GM12891 (cell line): ENCODE results near the gene PSMB4.

Experiments
- PAX5 ChIP-seq: IDR thresholded peaks from 2 replicates; pipeline ENCODE4 v1.6.1; 2011; ENCODE audit warnings: low read length, moderate library complexity, mild to moderate bottlenecking; ENCODE audit not compliant: insufficient read depth, severe bottlenecking
- POLR2A ChIP-seq: IDR thresholded peaks from 2 replicates; pipeline ENCODE4 v1.6.1; 2011; ENCODE audit warnings: low read depth, low read length, control low read depth
- POLR2AphosphoS5 ChIP-seq: IDR thresholded peaks from 2 replicates; pipeline ENCODE4 v1.6.1; 2011; ENCODE audit warnings: low read depth, low read length, control low read depth
- POU2F2 ChIP-seq: IDR thresholded peaks from 2 replicates; pipeline ENCODE4 v1.6.1; 2011; ENCODE audit warnings: low read depth, mild to moderate bottlenecking, control low read depth, low read length, moderate library complexity
- SPI1 ChIP-seq: IDR thresholded peaks from 2 replicates; pipeline ENCODE4 v1.6.1; 2011; ENCODE audit warnings: low read depth, low read length, control low read depth
- TAF1 ChIP-seq: IDR thresholded peaks from 2 replicates; pipeline ENCODE4 v1.6.1; 2011; ENCODE audit warnings: low read depth, low read length, control low read depth

DNA sequence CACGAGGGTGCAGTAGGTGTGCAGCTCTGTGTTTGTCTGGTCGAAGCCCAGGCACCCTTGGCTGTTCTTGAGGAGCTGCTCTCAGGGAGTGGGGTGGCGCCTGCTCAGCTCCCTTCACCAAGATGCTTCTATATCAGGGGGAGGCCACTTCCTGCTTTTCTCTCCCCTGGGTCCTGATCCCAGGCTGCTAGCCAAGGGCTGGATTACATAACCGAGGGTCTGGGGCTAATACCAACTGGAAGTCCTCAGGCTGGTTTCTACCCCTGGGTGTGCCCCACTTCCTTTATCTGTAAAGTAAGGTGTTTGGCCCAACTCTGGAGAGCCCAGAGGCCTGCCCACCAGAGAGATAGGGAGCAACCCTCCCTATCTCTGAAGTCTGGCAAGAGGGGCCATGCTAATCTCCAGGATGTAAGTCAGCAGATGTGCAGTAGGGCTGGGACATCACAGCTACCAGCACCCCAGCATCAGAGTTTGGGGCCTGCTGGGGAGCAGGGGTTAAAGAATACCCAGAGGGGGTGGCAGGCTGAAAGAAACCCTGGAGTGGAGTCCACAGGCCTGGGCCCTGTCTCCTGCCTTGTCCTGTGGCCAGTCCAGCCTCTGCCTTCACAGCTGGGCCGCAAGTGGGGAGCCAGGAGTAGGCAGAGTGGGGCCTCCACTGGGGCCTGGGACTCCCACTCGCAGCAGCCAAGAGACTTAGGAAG, 29.0 kb upstream of the PSMB4 start:
- TF ChIP-seq TAF1 (no peak), POLR2A (no peak), POLR2AphosphoS5 (no peak), POU2F2 (no peak), SPI1 (no peak), PAX5 (no peak)
